Occipital lobe (tissue), 2 donors: ENCODE measurements around the gene CD58. TPM values are rescaled to one million over a fixed set of nuclear protein-coding genes. Genes with fewer than 3 reads are reported as not detected.
A peak's percentile ranks its signal among the peaks of the same experiment; 100 is the strongest.
"Not testable (repeated sequence)": the region's sequence is repeated elsewhere in the genome, so short reads cannot be mapped to it uniquely, and the experiment has no call there.

Experiments
- DNase-seq: peaks from one replicate; lab custom pipeline; 2025; lab: John Stamatoyannopoulos, UW
- total RNA-seq: library from RNA; depleted of rRNA; stranded (reverse); fragments of >200 nt; gene quantifications from one replicate; pipeline ENCODE4 v1.2.3, GENCODE V29; 2014

Gene CD58
- total RNA-seq: 7.3 TPM

GRCh38 chr1:116570358-116571214 is at the start of gene CD58:
Gene CD58, minus strand, starts transcription at chr1:116571026. Its CDS starts 54 bp downstream, at chr1:116570972.
- peak; percentile 65 for DNase-seq

GRCh38 chr1:116620392-116620791 is 49.6 kb upstream of the CD58 start:
- not testable (repeated sequence) for DNase-seq

GRCh38 chr1:116619106-116619505 is 48.3 kb upstream of the CD58 start:
- not testable (repeated sequence) for DNase-seq

GRCh38 chr1:116617808-116618207 is 47.0 kb upstream of the CD58 start:
- not testable (repeated sequence) for DNase-seq

DNA sequence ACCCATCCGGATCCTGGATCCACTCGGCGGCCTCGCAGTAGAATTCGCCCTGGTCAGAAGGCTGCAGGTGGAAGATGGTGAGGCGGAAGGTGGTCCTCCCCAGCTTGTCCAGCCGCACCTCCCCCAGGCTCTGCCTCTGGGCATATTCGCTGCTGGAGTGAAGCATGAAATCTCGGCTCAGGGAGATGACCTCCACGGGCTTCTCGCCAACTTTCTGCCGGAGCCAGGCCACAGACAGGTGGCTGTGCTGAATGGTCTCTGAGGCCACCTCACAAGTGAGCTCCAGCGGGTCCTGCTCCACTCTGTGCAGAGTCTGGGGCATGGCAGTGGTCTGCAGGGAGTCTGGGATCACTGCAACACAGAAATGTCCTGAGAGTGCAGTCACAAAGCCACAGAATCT is 43.0 kb upstream of the CD58 start:
- not testable (repeated sequence) for DNase-seq

GRCh38 chr1:116609801-116610371 is 39.1 kb upstream of the CD58 start:
- not testable (repeated sequence) for DNase-seq

- not testable (repeated sequence) for DNase-seq
These were observed 38.0 kb upstream of the CD58 start for GRCh38 chr1:116608841-116609240.

GRCh38 chr1:116608151-116608550 is 37.3 kb upstream of the CD58 start:
- DNase-seq: not testable (repeated sequence)

GRCh38 chr1:116607463-116607862 is 36.6 kb upstream of the CD58 start:
- not testable (repeated sequence) for DNase-seq

DNA sequence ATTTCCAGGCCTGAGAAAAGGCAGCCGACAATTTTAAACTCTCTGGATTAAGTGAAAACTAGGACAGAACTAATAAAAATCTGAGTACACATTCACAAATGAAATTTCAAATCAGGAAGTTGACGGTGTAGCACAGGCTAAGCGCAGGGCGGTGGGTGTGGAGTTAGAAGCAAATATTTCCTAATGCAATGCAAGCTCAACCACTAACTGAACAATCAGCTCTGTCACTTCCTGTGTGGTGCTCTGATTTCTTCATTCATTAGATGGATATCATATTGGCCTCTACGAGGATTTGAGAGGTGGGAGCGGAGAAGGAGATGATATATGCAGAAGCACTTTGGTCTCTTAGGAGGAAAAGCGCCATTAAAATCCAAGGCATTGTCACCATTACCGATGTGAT is 35.2 kb upstream of the CD58 start:
- not testable (repeated sequence) for DNase-seq

DNA sequence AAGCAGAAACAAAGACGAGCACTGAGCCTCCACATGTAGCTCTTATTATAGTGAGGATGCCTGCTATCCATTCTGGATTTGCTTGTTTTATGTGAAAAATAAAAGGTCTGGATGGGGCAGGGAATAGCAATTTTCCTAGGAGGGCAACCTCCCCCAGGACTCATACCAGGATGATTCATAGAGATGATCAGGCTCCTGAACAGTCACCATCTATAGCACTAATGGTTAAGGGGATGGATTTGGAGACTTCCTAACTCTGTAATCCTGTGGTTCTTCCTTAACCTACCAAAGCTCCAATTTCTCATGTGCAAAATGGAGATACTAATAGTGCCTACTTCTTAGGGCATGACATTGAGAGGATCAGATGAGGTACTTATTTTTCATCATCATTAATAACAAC is 34.5 kb upstream of the CD58 start:
- DNase-seq: no peak

GRCh38 chr1:116604408-116604807 is 33.6 kb upstream of the CD58 start:
- not testable (repeated sequence) for DNase-seq

GRCh38 chr1:116603646-116604045 is 32.8 kb upstream of the CD58 start:
- not testable (repeated sequence) for DNase-seq

- not testable (repeated sequence) for DNase-seq
These were observed 28.5 kb upstream of the CD58 start for GRCh38 chr1:116599369-116599768.

DNA sequence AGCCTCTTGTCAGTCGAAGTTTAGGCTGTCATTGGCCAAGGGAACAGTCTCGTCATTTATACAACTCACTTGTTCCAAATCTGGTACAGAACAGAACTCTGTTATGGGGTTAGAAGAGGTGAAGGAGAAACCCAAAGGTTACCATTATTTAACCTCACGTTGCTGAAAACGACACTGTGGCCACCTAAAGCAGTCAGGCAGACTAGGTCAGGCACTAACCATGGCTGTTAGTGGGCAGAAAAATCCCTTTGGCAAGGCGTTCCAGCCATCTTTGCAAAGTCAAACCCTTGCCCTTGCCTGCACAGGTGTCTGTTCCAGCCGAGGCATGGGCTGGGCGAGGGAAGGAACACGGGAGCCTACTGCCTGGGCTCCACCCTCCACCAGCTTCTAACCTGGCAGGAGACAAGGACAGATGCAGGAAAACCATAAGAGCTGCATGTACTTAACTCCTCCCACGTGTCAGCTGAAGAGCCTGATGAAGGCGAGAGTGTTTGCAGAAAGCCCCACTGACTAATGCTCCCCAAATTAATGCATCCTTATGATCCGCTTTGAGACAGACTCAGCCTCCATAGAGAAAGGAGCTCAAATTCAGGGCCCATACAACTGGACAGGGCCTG is 27.7 kb upstream of the CD58 start:
- DNase-seq: not testable (repeated sequence)

DNA sequence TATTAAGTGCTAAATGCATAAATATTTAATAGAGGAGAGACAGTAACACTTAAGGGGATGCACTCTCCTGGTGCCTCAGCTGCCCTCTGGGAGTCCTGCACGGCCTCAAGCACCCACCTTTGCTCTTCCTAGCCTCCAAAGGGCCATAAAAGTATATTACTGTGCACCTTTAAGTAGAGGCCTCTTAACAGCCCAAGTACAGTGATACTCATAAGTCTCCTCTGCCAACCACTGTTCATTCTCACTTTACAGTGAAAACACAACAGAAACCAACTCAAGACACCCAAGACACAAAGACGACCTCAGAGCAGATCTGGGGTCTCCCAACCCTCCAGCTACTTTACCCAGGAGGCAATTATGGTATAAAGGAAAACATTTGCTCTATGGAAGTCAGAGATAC is 26.6 kb upstream of the CD58 start:
- DNase-seq: not testable (repeated sequence)

GRCh38 chr1:116596742-116597307 is 26.0 kb upstream of the CD58 start:
- not testable (repeated sequence) for DNase-seq

DNA sequence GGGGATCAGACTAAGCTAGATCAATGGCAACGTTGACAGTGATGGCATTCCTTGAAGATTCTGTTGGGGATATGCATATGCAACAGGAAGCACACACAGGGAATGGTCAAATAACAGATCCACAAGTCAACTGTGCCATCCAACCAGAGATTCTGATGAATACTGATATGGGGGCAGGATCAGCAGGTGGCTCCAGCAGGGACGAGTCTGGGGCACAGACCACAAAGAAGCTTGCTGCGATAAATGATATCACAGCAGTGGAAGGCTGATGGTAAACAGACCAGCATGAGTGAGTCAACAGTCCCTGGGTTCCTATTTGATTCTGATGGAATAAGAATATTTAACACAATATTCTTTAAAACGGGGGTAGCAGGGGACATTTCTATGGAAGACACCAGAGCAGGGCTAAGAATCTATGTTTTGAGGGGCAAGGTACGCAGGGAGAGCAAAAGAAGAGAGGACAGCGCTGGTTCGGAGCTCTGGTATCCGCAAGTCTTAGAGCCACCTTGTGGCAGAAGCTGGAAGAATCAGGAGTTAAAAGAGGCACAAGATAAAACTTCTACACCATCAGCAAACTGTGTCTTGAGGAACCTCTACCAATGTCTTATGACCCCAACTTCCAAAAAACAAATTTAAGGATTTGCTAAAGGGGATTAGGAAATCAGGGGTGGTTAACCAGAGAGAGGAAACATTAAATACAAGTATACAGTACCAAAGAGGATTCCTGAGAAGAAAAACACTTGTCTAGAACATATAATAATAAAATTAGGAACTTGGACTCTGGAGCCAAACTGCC is 25.3 kb upstream of the CD58 start:
- DNase-seq: not testable (repeated sequence)

- not testable (repeated sequence) for DNase-seq
These were observed 24.4 kb upstream of the CD58 start for GRCh38 chr1:116595065-116595840.

DNA sequence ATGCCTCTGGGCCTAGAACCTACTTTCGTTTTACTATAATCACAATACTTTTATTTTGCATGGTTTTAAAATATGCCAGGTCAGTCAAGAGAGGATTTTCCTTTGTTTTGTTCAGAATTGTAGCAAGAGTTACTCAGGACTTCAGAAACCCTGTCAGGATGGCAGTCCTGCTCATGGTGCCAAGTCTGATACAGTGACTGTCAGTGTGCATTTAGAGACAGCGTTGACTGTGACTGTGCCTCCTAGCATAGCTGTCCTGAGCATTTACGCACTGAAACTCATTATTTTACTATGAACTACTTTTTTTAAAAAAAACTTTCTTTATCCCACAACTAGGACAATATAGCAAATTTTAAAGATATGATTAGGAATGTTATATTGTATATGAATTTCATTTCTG is 23.2 kb upstream of the CD58 start:
- not testable (repeated sequence) for DNase-seq
